ENCODE results near the gene SLMAP. TPM values are rescaled to one million over a fixed set of nuclear protein-coding genes. Genes with fewer than 3 reads are reported as not detected.

The SLMAP gene
- total and polyA plus RNA-seq, 2 of the 4 experiments (the other 2 are of a cell fraction) = 15.5 to 26.5 TPM

GRCh38 chr3:57876632-57877031 is 120.5 kb downstream of the SLMAP start:
- Histone ChIP-seq H2AFZ (replicated peaks; ENCODE audit: low read length, poor library complexity) (no peak overlapping the region), H3K4me2 (ENCODE audit: low read depth, low read length) (peak overlapping the region; percentile 68), H2AK5ac (ENCODE audit: low read depth, low read length) (peak overlapping the region; percentile 83), H3K23ac (ENCODE audit: low read depth, low read length) (peak overlapping the region; percentile 90; the same call in 1 of the 2 replicates), H4K91ac (ENCODE audit: insufficient read depth, low read depth, low read length) (peak overlapping the region; percentile 87), H3K56ac (ENCODE audit: extremely low read depth, insufficient read depth, low read length) (peak overlapping the region; percentile 88), H3K4me3 (ENCODE audit: insufficient read depth, low read depth, low read length) (no peak overlapping the region), H3K36me3 (ENCODE audit: control insufficient read depth, insufficient read depth, low read length) (peaks cover 5% of the 10 kb centered on the region), H3K9me1 (ENCODE audit: insufficient read depth, low read length) (peaks cover 3% of the 10 kb centered on the region), H4K5ac (ENCODE audit: low read depth, low read length) (peak overlapping the region; percentile 100), H3K4ac (ENCODE audit: low read depth, low read length) (peak overlapping the region; percentile 92), H2AK9ac (replicated peaks; ENCODE audit: low read depth, low read length, poor library complexity) (peak overlapping the region; percentile 31), H3K9me3 (ENCODE audit: control insufficient read depth, insufficient read depth, low read length) (no peaks in the 10 kb centered on the region), H3K27ac (ENCODE audit: insufficient read depth, low read length) (peak overlapping the region; percentile 92), H2BK20ac (ENCODE audit: low read depth, low read length) (peak overlapping the region; percentile 99), H2BK5ac (ENCODE audit: low read depth, low read length, poor library complexity, severe bottlenecking) (peak overlapping the region; percentile 93), H3K27me3 (ENCODE audit: control insufficient read depth, insufficient read depth, low read length) (no peaks in the 10 kb centered on the region), H2BK120ac (ENCODE audit: low read depth, low read length) (peak overlapping the region; percentile 99), H3K9ac (ENCODE audit: low read depth, low read length) (peak overlapping the region; percentile 55), H3K18ac (ENCODE audit: low read depth, low read length) (peak overlapping the region; percentile 100), H4K20me1 (ENCODE audit: insufficient read depth, low read length) (no peaks in the 10 kb centered on the region), H3K79me1 (ENCODE audit: low read depth in 1 of 2, low read length in 2 of 2) (peaks cover 0 to 8% of the 10 kb centered on the region in 2 experiments; a peak in 2 of 4 replicates), H3K14ac (replicated peaks; ENCODE audit: low read depth, low read length) (peak overlapping the region; percentile 98), H4K8ac (ENCODE audit: low read depth in 2 of 2, low read length in 2 of 2) (peak overlapping the region; percentile 92 to 93), H2BK15ac (ENCODE audit: low read depth, low read length) (peak overlapping the region; percentile 89; the same call in 2 of the 3 replicates), H3K4me1 (ENCODE audit: control insufficient read depth, insufficient read depth, low read length) (peaks cover 3% of the 10 kb centered on the region)
- ChIA-PET POLR2A (ENCODE audit: unreplicated experiment) (no interaction called here), CTCF (no interaction called here)
- in situ Hi-C loops (cut with MboI; ENCODE audit: low sequenced_read_pairs) = no loop called here
- no peak for TF ChIP-seq BHLHE40 (IDR thresholded peaks at IDR 0.05; ENCODE audit: low read depth, low read length)
- peak; percentile 0 for DNase-seq
- ATAC-seq (ENCODE audit: low read depth) = peak; percentile 54
- WGBS, 2 experiments (ENCODE audit: extremely low coverage in 2 of 2, insufficient read length in 1 of 2) = no CpG with 5 or more reads among the region's 3 CpGs
- intact Hi-C loops (cut with micrococcal nuclease) = loop anchor here (5.0 kb wide), 1 partner anchor 41 kb away; no protein-coding TSS in a partner anchor
- no TSS peak for BruUV-seq (replicated peaks)
- dilution Hi-C loops (cut with HindIII; ENCODE audit: low sequenced_read_pairs, unreplicated experiment) = no loop called here
